ENCODE data around the gene UNC13A.

Gene UNC13A

DNA sequence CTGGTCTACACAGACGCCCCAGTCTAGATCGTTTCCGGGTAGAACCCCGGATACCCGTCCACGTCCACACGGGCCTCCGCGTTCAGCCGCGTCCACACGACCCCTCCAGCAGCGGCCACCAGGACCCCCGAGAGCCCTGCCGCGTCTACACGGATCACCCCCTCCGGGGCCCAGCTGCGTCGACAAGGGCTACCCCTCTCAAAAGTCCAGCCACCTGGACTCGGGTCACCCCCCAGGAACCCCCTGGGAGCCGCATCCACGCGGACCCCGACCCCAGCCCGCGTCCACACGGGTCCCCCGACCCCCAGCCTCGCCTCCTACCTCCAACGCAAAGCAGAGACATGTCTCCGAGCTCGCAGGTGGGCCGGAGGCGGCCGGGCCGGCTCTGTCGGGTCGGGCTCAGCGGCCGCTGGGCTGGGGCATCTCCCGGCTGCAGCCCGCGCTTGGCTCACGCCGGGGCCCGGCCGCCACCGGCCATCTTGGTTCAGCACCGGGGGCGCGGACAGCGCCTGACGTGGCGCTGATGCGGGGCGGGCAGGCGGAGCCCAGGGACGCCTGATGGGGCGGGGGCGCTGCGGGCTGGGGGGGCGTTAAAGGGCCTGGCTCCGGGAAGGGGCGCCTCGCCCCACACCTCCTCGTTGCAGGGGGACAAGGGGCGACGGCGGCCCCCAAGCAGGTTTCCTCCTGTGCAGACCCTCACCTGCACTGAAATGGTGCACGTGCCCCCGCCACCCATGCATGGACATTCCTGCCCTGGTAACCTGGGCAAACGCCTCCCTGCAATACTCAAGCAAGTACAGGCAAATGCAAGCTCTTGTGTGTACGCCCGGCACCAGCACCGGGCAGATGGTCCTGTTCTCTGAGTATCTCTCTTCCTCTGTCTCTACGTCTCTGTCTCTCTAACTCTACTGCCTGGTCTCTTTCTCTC, at the start of gene UNC13A:
Gene UNC13A (minus strand): TSS at position 498 of the 928 bp plus-strand sequence. CDS start 155 bp downstream, at position 343.
- peak; percentile 55 for DNase-seq

DNA sequence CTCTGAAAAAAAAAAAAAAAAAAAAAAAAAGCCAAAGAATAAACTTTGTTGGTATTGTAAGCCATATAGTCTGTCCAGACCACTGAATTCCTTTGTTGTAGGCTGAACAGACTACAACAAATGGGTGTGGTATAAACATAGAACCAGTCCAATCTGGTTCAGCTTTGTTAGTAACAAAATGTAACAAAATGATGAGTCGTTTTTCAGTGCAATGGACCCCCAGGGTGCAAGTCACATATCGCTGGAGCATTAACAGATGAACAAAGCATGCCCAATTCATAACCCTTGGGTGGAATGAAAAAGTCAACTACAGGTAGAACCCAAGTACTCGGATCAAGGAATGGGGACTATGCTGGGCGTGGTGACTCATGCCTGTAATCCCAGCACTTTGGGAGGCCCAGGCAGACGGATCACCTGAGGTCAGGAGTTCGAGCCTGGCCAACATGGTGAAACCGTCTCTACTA, 49.6 kb upstream of the UNC13A start:
- DNase-seq, result no peak

DNA sequence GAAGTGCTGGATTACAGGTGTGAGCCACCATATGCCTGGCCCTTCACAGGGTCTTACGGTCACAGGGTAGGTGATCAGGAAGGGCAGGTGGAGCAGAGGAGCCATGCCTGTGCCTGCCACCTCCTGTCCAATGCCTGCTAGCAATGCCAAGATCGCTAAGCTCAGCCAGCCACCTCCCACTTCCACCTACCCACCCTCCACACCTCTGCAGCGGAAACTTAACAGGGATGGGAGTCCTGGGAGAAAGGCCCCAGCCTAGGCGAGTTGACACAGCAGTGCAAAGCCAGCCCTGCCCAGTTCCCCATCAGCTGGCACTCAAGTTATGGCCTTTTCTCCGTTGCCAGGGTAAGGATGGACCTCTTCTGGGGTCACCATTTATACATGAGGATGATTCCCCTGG, 47.3 kb upstream of the UNC13A start:
- no peak for DNase-seq

DNA sequence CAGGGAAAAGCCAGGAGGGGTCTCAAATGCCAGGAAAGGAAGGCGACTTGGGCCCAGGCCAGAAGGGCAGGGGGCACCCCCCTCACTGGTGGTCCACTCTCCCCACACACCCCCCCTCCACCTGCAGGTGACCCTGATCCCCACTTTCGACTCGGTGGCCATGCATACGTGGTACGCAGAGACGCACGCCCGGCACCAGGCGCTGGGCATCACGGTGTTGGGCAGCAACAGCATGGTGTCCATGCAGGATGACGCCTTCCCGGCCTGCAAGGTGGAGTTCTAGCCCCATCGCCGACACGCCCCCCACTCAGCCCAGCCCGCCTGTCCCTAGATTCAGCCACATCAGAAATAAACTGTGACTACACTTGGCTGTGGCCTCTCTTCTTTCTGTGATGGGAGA, 46.0 kb upstream of the UNC13A start:
- DNase-seq, result no peak

DNA sequence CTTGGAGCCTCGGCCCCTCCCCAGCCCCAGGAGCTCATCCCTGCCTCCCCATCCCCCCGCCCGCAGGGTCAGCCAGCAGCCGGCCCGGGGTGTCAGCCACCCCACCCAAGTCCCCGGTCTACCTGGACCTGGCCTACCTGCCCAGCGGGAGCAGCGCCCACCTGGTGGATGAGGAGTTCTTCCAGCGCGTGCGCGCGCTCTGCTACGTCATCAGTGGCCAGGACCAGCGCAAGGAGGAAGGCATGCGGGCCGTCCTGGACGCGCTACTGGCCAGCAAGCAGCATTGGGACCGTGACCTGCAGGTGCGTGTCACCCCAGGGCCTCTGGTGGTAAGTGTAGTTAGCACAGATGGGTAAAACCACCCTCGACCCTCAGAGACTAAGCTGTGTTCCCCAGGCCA, 45.0 kb upstream of the UNC13A start:
- no peak for DNase-seq

DNA sequence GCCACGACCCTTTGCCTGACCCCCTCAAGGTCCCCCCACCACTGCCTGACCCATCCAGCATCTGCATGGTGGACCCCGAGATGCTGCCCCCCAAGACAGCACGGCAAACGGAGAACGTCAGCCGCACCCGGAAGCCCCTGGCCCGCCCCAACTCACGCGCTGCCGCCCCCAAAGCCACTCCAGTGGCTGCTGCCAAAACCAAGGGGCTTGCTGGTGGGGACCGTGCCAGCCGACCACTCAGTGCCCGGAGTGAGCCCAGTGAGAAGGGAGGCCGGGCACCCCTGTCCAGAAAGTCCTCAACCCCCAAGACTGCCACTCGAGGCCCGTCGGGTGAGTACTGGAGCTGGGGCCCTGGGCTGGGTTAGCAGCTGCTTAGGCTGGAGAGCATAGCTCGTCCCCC, 39.7 kb upstream of the UNC13A start:
- no peak for DNase-seq

DNA sequence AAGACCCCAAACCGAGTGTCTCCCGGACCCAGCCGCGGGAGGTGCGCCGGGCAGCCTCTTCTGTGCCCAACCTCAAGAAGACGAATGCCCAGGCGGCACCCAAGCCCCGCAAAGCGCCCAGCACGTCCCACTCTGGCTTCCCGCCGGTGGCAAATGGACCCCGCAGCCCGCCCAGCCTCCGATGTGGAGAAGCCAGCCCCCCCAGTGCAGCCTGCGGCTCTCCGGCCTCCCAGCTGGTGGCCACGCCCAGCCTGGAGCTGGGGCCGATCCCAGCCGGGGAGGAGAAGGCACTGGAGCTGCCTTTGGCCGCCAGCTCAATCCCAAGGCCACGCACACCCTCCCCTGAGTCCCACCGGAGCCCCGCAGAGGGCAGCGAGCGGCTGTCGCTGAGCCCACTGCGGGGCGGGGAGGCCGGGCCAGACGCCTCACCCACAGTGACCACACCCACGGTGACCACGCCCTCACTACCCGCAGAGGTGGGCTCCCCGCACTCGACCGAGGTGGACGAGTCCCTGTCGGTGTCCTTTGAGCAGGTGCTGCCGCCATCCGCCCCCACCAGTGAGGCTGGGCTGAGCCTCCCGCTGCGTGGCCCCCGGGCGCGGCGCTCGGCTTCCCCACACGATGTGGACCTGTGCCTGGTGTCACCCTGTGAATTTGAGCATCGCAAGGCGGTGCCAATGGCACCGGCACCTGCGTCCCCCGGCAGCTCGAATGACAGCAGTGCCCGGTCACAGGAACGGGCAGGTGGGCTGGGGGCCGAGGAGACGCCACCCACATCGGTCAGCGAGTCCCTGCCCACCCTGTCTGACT, 39.0 kb upstream of the UNC13A start:
- DNase-seq, result no peak

DNA sequence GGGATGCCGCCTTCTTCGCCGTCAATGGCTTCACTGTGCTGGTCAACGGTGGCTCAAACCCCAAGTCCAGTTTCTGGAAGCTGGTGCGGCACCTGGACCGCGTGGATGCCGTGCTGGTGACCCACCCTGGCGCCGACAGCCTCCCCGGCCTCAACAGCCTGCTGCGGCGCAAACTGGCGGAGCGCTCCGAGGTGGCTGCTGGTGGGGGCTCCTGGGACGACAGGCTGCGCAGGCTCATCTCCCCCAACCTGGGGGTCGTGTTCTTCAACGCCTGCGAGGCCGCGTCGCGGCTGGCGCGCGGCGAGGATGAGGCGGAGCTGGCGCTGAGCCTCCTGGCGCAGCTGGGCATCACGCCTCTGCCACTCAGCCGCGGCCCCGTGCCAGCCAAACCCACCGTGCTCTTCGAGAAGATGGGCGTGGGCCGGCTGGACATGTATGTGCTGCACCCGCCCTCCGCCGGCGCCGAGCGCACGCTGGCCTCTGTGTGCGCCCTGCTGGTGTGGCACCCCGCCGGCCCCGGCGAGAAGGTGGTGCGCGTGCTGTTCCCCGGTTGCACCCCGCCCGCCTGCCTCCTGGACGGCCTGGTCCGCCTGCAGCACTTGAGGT, 38.1 kb upstream of the UNC13A start:
- no peak for DNase-seq

DNA sequence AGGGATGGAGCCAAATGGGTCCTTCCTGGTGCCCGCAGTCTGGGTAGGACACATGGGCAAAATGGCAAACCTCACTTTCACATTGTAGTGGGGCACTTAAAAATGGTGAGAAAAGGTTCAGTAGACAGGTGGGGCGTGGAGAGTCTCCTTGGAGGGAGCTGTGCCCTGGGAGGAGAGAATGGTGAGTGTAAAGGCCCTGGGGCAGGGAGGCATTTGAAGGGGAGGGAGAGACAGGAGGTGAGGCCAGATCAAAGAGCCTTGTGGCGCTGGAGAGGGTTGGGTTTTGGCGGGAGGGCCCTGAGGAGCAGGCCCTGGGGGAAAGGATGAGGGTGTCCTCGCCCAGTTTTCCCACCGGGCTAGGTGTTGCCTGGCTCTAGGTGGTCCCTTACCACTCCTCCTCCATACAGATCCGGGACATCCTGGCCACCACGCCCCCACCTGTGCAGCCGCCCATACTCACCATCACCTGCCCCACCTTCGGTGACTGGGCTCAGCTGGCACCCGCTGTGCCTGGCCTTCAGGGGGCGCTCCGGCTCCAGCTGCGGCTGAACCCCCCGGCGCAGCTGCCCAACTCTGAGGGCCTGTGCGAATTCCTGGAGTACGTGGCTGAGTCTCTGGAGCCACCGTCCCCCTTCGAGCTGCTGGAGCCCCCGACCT, 37.4 kb upstream of the UNC13A start:
- DNase-seq, result no peak

DNA sequence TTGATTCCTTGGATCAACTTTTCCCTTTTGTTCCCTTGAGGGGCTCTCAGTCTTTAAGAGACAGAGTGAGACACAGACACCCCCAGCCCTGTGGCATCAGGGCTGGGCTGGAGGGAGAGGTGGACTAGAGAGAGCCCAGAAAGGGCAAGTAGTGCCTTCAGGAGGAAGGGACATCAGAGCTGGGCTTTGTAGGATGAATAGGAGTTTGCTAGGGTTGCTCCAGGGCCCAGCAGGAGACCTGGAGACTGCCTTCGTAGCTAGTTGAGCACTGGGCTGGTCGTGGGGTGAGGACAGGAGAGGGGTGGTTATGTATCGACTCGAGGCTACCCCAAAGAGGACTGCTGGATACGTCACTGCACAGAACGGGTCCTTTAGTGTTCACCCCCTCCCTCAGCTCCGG, 36.5 kb upstream of the UNC13A start:
- no peak for DNase-seq

DNA sequence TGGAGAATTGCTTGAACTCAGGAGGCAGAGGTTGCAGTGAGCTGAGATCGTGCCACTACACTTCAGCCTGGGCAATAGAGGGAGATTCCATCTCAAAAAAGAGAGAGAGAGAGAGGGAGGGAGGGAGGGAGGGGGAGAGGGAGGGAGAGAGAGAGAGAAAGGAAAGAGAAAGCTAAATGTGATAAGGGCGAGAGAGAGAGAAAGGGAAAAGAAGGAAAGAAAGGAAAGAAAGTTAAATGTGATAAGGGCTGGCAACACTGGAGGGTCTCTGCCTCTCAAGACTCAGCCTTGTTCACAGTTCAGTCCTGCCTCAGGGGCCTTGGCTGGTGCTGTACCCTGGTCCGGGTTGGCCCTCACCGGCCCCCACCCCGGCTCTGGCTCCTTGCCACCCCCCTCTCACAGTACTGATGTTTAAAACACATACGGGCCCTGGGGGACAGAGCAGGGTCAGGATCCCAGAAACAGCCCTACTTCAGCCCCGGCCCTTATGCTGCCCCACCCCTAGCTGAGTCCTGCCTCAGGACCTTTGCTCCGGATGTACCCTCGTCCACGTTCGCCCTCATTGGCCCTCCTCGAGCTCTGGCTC, 34.6 kb upstream of the UNC13A start:
- no peak for DNase-seq

DNA sequence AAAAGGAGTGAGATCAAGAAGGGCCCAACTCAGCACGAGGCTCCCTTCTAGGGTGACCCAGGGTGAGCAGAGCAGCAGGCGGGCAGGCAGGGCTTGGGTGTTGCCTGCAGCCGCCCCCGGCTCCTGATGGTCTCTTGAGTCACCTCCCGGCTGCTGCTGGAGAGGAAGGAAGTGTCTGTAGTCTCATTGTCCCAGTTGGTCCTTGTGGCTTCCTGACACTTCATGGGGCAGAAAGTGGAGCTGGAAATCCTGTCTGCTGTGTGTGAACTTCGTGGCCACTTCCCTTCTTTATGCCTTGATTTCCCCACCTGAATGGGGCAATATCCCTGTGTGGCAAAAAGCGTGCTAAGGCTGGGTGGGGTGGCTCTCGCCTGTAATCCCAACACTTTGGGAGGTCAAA, 33.7 kb upstream of the UNC13A start:
- DNase-seq, result no peak

DNA sequence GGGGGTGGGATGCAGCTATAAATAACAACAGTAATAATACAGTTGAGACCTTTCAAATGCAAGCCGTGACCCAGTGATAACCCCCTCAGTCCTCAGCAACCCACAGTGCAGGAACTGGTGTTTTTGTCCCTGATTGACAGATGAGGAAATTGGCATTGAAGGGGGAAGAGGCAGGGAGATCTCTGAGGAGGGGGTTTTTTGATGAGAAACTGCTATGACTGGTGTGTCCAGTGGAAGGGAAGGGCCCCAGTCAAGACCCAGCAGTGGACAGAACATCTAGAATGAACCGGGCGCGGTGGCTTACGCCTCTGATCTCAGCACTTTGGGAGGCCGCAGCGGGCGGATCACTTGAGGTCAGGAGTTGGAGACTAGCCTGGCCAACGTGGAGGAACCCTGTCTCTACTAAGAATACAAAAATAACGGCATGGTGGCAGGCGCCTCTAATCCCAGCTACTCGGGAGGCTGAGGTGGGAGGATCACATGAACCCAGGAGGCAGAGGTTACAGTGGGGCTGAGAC, 33.0 kb upstream of the UNC13A start:
- no peak for DNase-seq

DNA sequence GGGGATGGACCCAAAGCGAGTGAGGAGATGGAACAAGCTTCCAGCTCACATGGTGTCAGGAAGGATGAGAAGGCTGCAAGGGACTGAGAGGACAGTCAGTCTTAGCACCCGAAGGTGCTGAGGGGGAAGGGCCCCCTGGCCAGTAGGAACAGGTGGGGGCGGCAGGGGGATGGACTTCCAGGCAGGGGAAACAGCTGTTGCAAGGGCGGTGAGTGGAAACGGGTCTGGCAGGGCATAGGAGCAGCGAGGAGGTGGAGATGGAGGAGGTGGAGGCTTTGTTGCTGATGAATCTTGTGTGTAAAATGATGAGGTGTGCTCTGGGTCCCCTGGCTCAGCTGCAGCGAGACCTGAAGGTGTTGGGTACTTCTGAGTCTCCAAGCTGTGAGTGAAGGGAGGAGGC, 32.3 kb upstream of the UNC13A start:
- no peak for DNase-seq

DNA sequence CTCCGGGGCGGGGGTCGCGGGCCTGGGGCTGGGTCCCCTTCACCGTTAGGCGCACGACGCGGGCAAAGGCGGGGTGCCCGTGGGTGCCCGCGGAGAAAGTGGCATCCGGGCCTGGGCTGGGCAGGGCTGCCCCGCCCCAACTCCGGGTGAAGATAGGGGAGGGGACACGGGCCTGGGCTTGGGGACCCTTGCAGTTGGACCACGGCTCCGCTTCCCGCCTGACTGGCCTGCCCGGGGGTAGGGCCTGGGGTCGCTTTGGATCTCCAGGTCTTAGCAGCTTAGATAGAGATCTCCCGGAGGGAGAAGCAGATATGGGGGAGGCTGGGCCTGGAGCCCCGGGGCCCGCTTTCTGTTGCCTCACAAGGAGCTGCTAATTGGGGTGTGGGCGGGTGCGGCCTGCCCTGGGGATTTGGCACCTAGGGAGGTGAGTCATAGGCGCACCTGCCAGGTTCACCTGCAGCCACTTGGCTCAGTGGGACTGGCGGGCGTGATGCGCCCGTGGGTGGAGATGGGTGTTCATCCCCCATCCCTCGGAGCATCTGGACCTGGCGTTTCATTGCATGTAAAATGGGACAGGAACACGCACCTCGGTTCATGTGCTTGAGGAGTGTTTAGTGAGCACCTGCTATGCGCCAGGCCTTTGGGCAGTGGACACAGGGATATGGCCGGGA, 31.7 kb upstream of the UNC13A start:
- peak; percentile 64 for DNase-seq

DNA sequence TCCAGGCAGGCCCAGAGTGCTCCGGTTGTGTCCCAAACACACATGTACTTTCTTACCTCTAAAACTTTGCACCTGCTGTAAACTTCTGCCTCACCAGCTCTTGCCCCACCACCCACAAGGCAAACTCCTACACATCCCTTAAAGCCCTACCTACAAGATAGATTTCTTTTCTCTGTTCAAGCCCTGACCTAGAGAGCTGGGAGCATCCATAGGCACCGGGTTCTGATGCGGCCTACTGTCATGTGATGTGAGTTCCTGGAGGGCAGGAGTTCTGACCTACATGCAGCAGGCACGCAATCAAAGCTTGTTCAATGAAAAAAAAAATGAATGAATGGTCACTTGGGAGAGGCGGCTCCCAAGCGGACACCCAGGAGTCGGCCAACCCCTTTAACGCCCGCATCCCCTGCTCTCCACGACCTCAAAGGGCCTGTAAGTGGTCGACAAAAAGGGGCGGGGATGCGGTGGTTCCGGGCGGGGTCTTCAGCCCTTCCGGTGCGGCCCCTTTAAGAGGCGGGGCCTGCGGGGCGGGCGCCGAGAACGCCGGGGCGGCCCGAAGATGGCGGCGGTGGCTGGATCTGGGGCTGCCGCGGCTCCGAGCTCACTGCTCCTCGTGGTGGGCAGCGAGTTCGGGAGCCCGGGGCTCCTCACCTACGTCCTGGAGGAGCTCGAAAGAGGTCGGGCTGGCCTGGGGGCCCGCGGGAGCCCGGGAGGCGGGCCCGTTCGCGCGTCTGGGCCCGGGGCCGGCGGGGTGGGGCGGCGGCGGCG, 31.0 kb upstream of the UNC13A start, which contains the start of gene MAP1S:
Gene MAP1S (plus strand): TSS at position 534 of the 765 bp plus-strand sequence. CDS start 23 bp downstream, at position 557.
- DNase-seq, result peak; percentile 73

DNA sequence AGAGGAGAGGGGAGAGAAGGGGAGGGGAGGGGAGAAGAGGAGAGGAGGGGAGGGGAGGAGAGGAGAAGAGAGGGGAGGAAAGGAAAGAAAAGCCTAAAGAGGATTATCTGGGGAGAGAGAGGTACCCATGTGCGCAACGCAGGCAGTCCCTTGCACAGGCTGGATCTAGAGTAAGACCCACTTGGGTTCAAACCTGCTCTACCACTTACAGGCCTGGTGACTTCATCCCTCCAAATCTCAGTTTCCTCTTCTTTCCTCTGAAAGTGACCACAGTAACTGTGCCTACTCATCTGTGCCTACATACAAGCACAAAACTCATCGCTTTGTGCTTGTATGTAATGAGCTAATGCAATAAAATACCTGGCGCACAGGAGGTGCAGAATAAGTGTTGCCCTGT, 30.4 kb upstream of the UNC13A start:
- no peak for DNase-seq

DNA sequence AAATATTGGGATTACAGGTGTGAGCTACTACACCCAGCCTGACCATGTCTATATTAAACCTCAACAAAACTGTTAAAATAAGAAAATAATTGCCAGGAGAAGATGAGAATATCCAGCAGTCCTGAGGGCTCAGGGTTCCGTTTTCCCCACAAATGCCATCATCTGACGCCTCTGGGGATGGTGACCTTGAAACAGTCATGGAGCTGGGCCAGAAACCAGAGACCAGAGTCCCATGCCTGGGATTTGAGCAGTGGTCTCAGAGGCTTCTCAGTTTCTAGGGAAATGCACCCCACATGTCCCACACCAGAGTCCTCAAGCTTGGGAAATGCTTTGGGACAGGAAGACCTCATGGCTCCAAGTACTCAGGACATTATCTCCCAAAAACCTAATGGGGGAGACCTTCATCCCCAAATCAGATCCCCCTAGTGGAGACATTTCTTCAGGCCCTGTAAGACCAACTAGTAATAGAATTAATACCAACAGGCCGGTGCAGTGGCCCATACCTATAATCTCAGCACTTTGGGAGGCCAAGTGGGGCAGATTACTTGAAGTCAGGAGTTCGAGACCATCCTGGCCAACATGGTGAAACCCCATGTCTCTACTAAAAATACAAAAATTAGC, 28.3 kb upstream of the UNC13A start:
- DNase-seq, result no peak

DNA sequence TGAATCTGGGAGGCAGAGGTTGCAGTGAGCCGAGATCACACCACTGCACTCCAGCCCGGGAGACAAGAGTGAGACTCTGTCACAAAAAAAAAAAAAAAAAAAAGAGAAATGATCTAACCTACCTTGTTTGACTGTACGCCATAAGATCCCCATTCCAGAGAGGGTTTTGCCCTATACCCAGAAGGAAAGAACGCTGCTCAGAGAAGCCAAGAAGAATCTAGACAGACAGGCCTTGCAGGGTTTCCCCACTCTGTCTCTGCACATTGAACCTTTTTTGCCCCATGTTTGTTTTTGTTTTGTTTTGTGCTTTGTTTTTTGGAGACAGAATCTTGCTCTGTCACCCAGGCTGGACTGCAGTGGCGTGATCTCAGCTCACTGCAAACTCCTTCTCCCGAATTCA, 23.7 kb upstream of the UNC13A start:
- DNase-seq, result no peak

DNA sequence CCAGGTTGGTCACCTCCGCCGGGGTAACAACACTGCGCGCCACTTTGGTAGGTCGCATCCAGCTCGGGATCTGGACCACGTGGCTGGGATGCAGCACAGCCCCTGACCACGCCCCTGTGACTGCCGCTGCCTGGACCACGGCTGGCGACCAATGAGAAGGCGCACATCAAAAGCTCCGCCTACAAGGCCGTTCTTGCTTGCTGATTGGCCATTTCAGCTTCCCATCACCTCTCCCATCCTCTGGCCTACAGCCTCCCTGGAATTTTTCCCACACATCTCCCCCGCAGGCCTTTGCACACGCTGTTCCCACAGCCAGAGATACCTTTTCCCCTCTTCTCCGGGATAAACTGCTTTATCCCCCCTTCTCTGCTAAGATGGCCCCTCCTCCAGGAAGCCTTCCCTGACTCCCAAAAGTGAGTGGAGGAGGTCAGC, 18.6 kb upstream of the UNC13A start:
- DNase-seq, result no peak
